Erythroblast (primary cell): ENCODE data around the gene CFAP298.

ENCODE experiments used
- GATA1 ChIP-seq: IDR thresholded peaks from 2 replicates; pipeline ENCODE4 v1.6.1; 2011; ENCODE audit warnings: low read depth, mild to moderate bottlenecking, control low read depth, low read length, moderate library complexity
- POLR2A ChIP-seq: IDR thresholded peaks from 2 replicates; pipeline ENCODE4 v1.6.1; 2011; ENCODE audit warnings: mild to moderate bottlenecking, low read length

GRCh38 chr21:32597205-32597604 is 15.0 kb downstream of the CFAP298 start:
- no peak for TF ChIP-seq POLR2A
- TF ChIP-seq GATA1 = no peak
